CD4-positive, alpha-beta T cell treated with Interleukin-17A for 4 hours (primary cell): ENCODE measurements around the gene ZNF652.

ENCODE experiments used
- DNase-seq: peaks from one replicate; pipeline ENCODE4 v3.0.0-alpha.2; 2020; ENCODE audit warnings: mixed read lengths

Gene ZNF652

GRCh38 chr17:49356320-49356719 is 5.7 kb downstream of the ZNF652 start:
- no peak for DNase-seq

- DNase-seq = no peak
Observed at GRCh38 chr17:49353607-49354006, 8.4 kb downstream of the ZNF652 start.

- no peak for DNase-seq
Observed at GRCh38 chr17:49352587-49353154, 9.4 kb downstream of the ZNF652 start.

- no peak for DNase-seq
Observed at GRCh38 chr17:49351572-49352140, 10.4 kb downstream of the ZNF652 start.

- DNase-seq = no peak
Observed at GRCh38 chr17:49349541-49349940, 12.5 kb downstream of the ZNF652 start.

DNA sequence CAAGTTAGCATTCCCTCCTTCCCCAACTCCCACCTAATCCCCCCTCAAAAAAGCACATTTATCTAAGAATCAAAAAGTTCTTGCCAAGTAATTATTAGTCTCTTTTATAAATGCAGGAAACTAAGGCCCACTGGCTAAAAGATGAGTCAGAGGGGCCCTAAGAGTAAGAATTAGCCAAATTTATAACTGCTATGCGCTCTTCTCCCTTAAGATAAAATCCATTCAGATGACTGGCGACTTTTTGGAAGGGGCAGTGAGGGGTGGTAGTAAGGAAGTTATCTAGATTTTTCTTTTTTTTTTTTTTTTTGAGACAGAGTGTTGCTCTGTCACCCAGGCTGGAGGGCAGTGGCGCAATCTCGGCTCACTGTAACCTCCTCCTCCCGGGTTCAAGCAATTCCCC is 17.1 kb downstream of the ZNF652 start:
- DNase-seq = no peak

GRCh38 chr17:49343273-49343672 is 18.8 kb downstream of the ZNF652 start:
- DNase-seq = peak; percentile 26

- no peak for DNase-seq
Observed at GRCh38 chr17:49342575-49342936, 19.5 kb downstream of the ZNF652 start.

- no peak for DNase-seq
Observed at GRCh38 chr17:49341356-49341755, 20.7 kb downstream of the ZNF652 start.

- DNase-seq = no peak
Observed at GRCh38 chr17:49339354-49339753, 22.7 kb downstream of the ZNF652 start.

DNA sequence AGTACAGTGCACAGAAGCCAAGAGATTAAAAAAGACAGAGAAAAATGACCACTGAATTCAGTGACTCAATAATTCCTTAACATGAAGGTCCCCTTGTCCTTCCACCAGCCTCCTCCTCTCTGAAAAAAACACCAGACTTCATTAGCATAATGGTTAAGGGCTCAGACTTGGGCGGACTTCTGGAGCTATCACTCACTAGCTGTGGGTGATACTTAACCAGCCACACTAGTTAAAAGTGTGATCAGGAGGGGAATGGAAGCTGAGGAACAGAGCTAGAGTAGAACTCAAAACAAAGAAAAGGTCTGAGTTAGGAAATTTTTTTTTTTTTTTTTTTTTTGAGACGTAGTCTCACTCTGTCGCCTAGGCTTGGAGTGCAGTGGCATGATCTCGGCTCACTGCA is 23.2 kb downstream of the ZNF652 start:
- DNase-seq = no peak

DNA sequence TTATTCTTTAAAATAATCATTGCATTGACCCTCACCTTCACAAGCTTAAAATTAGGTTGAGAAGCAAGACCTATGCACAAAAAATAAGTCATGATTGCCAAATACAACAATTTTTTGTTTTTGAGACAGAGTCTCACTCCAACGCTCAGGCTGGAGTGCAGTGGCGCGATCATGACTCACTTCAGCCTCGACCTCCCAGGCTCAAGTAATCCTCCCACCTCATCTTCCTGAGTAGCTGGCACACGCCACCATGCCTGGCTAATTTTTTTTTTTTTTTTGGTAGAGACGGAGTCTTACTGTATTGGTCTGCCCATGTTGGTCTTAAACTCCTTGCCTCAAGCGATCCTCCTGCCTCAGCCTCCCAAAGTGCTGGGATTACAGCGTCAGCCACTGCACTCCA is 24.2 kb downstream of the ZNF652 start:
- peak; percentile 55 for DNase-seq

- no peak for DNase-seq
Observed at GRCh38 chr17:49334744-49335512, 27.1 kb downstream of the ZNF652 start.

GRCh38 chr17:49333804-49334203 is 28.2 kb downstream of the ZNF652 start:
- no peak for DNase-seq

GRCh38 chr17:49327835-49328784 is 33.9 kb downstream of the ZNF652 start:
- DNase-seq = no peak

DNA sequence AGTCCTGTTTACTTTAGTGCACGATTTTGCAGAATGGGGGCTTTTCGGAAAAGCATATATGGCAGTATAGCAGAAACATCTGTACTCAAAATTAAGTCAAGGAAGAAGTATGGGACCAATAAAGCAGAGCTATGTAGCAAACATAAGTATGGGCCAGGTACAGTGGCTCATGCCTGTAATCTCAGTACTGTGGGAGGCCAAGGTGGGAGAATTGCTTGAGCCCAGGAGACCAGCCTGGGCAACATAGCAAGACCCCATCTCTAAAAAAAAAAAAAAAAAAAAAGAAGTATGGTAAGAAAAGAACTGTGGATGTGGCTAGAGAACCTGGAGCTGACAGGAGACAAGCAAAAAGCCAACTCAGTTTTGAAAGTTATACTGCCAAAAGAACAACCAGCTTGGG is 36.1 kb downstream of the ZNF652 start:
- DNase-seq = no peak

GRCh38 chr17:49318435-49318965 is 43.5 kb downstream of the ZNF652 start:
- no peak for DNase-seq

DNA sequence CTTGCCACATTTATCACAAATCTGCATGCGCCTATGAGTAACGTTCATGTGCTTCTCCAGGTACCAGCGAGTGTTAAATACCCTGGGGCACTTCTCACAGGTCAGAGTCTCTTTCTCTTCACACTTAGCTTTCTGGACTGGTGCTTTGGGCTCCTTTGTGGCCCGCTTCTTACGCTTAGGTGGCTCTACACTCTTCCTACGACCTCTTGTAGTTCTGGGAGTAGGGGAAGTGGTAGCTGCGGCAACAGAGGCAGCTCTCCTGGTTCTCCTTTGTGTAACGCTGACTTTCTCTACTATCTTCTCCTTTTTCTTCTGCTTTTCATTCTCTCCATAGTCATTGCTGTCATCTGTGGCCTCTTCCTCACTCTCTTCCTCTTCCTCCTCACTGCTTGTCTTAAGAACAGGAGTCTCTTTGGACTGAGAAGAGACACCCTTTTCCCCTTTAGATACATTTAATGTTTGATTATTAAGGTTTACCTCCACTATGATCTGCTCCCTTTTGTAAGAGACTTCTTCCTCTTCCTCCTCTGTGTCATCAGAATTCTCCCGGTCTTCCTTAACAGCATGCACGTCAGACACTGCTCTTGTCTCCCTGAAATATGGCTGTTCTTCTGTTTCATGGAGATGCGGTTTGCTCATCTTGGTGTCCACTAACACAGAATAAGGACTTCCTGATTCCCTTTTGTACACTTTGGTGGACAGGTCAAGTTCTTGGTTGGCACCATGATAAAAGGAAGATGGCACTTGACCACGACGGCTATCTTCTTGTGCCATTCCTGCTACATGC is 45.0 kb downstream of the ZNF652 start:
- no peak for DNase-seq

- DNase-seq = no peak
Observed at GRCh38 chr17:49316258-49316570, 45.8 kb downstream of the ZNF652 start.

GRCh38 chr17:49315551-49316257 is 46.3 kb downstream of the ZNF652 start:
- DNase-seq = peak; percentile 85

DNA sequence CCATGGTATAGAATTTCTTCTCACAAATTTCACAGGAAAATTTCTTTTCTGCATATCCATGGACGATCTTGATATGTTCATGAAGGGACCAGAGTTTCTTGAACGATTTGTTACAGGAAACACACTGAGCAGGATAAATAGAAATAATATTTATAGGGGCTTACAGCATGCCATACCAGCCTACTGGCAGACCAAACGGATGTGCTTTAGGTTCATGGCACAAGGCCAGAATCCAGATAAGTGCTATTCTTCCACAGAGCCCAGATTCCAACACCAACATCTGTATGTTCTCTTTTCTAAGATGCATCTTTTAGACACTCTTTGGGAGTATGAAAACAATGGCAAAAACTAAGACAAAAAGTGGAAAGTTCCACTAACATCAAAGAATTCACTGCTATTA is 49.3 kb downstream of the ZNF652 start:
- no peak for DNase-seq

- DNase-seq = no peak
Observed at GRCh38 chr17:49299996-49300395, 62.1 kb downstream of the ZNF652 start.
